Adrenal gland (tissue), 5 donors: ENCODE measurements around the gene METTL21C.

Experiments used
- CTCF ChIP-seq, 6 experiments: fragments of 450-650 bp in 4 of 6; fragments of 200-600 bp in 2 of 6; sonication (generic) in 1 of 6; IDR thresholded peaks; 1 replicate in 5 of 6; 2 replicates in 1 of 6; pipeline versions ENCODE4 v1.5.1 to v1.8.0; 2016 to 2021; ENCODE audit warnings: antibody characterized with exemption in 6 of 6, mild to moderate bottlenecking in 2 of 6, moderate library complexity in 1 of 6
- POLR2A ChIP-seq, 2 donors: fragments of 450-650 bp; IDR thresholded peaks; one replicate each; pipeline ENCODE4 v1.6.1; 2017; ENCODE audit warnings: antibody characterized with exemption in 2 of 2, mild to moderate bottlenecking in 2 of 2, moderate library complexity in 1 of 2
- donor health status: DM: no; HTN: no; CAD: no.

GRCh38 chr13:102683637-102684036 is 11.2 kb downstream of the METTL21C start:
- no peak for TF ChIP-seq CTCF (IDR thresholded peaks at IDR 0.05)
- TF ChIP-seq POLR2A (IDR thresholded peaks at IDR 0.05), result no peak
